K562 (cell line): ENCODE results near the gene TMOD2. TPM values are rescaled to one million over a fixed set of nuclear protein-coding genes. Genes with fewer than 3 reads are reported as not detected.

Experiments
- DPF2 ChIP-seq: fragments of 450-650 bp; IDR thresholded peaks from 2 replicates; pipeline ENCODE4 v1.6.1; 2016
- ETV5 ChIP-seq: sonication (generic); formaldehyde crosslinking; IDR thresholded peaks from 2 replicates; pipeline ENCODE4 v1.4.0; 2020; ENCODE audit warnings: low read depth, mild to moderate bottlenecking, missing genetic modification reagents
- FOXK2 ChIP-seq, 2 experiments: fragments of 450-650 bp; IDR thresholded peaks in 1 of 2; conservative IDR thresholded peaks in 1 of 2; 2 replicates each; pipeline ENCODE4 v1.6.1; 2016; ENCODE audit warnings: low read depth in 2 of 2, mild to moderate bottlenecking in 1 of 2
- HDAC8 ChIP-seq: fragments of 450-650 bp; IDR thresholded peaks from 2 replicates; pipeline ENCODE4 v1.6.1; 2016; ENCODE audit warnings: mild to moderate bottlenecking, missing genetic modification characterization, moderate library complexity, missing compliant biosample characterization
- LEF1 ChIP-seq: fragments of 450-650 bp; IDR thresholded peaks from 2 replicates; pipeline ENCODE4 v1.6.1; 2016; ENCODE audit warnings: mild to moderate bottlenecking
- NCOA1 ChIP-seq: fragments of 450-650 bp; IDR thresholded peaks from 2 replicates; pipeline ENCODE4 v1.6.1; 2016; ENCODE audit warnings: low read depth
- NFE2L1 ChIP-seq: fragments of 450-650 bp; IDR thresholded peaks from 2 replicates; pipeline ENCODE4 v1.6.1; 2016; ENCODE audit warnings: missing genetic modification characterization, low read depth, mild to moderate bottlenecking, missing compliant biosample characterization, moderate library complexity, borderline replicate concordance
- PRPF4 ChIP-seq: fragments of 200-400 bp; formaldehyde crosslinking; IDR thresholded peaks from one replicate; pipeline ENCODE4 v1.6.1; 2017; ENCODE audit warnings: low read length, low read depth, mild to moderate bottlenecking; ENCODE audit not compliant: insufficient read depth, poor library complexity, severe bottlenecking
- SNIP1 ChIP-seq: fragments of 450-650 bp; IDR thresholded peaks from 2 replicates; pipeline ENCODE4 v1.7.1; 2017; ENCODE audit warnings: low read depth, mild to moderate bottlenecking
- TAF9B ChIP-seq: fragments of 450-650 bp; IDR thresholded peaks from 2 replicates; pipeline ENCODE4 v1.6.1; 2018; ENCODE audit warnings: mild to moderate bottlenecking; ENCODE audit not compliant: partially characterized antibody
- TEAD2 ChIP-seq: fragments of 450-650 bp; IDR thresholded peaks from 2 replicates; pipeline ENCODE4 v1.6.1; 2016; ENCODE audit warnings: missing genetic modification characterization, control low read depth, missing compliant biosample characterization
- ZNF174 ChIP-seq: fragments of 250-450 bp; sonication (Bioruptor Pico); IDR thresholded peaks from 2 replicates; pipeline ENCODE4 v1.4.0; 2020; ENCODE audit warnings: mild to moderate bottlenecking
- ZNF551 ChIP-seq: fragments of 250-450 bp; sonication (Bioruptor Pico); IDR thresholded peaks from 2 replicates; pipeline ENCODE4 v1.5.0; 2021; ENCODE audit warnings: mild to moderate bottlenecking, moderate library complexity
- polyA plus RNA-seq, 8 experiments: library from polyadenylated mRNA; depleted of rRNA in 4 of 8; stranded (reverse) in 5 of 8; unstranded in 3 of 8; fragments of >200 nt; fragmentation: Nextera tagmentation in 2 of 8; fragmentation: Illumina TruSeq in 1 of 8; extraction: Ambion mirVana in 2 of 8; extraction: Trizol in 1 of 8; gene quantifications; 2 replicates each; pipeline versions ENCODE4 v1.2.1 to v1.2.3, GENCODE V29; 2011 to 2014; ENCODE audit warnings: inconsistent platforms in 1 of 8, missing spikeins in 1 of 8
- total RNA-seq, 7 experiments: library from RNA; depleted of rRNA in 6 of 7; stranded (reverse); fragments of >200 nt in 6 of 7; fragmentation: Illumina TruSeq in 2 of 7; extraction: Trizol in 2 of 7; gene quantifications; 2 replicates each; pipeline versions ENCODE4 v1.2.1 to v1.2.3, GENCODE V29; 2011 to 2021; ENCODE audit warnings: low replicate concordance in 1 of 7
- TF ChIP-seq, protein P1 (sequence below), 2 experiments: IDR thresholded peaks; 2 replicates each; pipeline ENCODE4 v1.6.1; 2012; ENCODE audit warnings: improper control_type of control experiment in 2 of 2, low read depth in 2 of 2, low read length in 2 of 2, borderline replicate concordance in 1 of 2
- TF ChIP-seq, protein P2 (sequence below): fragments of 250-450 bp; sonication (Bioruptor Pico); IDR thresholded peaks from 2 replicates; pipeline ENCODE4 v1.5.0; 2021
- TF ChIP-seq, protein P3 (sequence below): fragments of 450-650 bp; IDR thresholded peaks from 2 replicates; pipeline ENCODE4 v1.6.1; 2016; ENCODE audit warnings: missing biosample characterization, missing genetic modification characterization
- TF ChIP-seq, protein P4 (sequence below): sonication (generic); formaldehyde crosslinking; IDR thresholded peaks from 2 replicates; pipeline ENCODE4 v1.8.0; 2023; ENCODE audit warnings: mild to moderate bottlenecking, missing genetic modification reagents

TMOD2 gene
- total and polyA plus RNA-seq, 9 of the 15 experiments (the other 6 are each of a cell fraction or from before 2014, with no cell fraction given), result 0.49 to 3.8 (median 3.0) TPM

DNA sequence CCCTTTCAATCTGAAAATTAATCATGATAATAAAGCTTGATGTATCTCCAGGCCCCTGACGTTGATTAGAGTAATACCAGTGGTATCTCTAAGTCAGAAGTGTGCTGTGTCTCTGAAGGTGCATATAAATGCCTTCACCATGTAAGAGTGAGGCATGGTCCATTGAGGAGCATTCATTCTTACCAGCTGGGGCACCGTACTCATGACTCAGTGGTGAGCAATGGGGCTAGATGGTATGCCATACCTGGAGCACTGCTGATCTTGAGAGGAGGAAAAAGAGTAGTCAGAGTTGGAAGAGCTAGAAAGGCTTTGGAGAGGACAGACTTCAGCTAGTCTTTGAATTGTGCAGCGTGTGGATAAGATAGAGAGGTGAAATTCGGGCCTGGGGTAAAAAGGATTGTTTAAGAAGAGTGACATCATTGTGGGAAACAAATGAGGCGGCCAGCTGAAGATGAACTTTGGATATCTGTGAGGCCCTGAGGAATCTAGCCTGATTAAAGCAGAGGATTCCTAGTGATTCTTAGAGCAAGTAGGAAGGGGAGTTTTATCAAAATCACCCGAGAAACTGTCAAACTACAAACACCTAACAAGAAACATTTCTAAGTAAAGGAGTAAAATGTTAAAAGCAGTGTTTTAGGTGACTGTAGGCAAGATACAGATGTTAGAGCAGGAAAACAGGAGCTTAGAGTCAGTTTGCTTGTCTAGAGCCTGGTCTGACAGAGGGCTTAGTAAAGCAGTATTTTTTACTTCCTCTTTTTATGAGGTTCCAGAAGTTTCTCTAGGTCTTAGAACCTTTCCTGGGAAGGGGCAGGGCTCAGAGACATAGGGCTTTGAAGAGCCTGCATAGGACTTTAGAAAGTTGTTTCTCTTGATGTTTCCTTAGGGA is 91.7 kb downstream of the TMOD2 start (continued):
- TF ChIP-seq, protein P1, sequence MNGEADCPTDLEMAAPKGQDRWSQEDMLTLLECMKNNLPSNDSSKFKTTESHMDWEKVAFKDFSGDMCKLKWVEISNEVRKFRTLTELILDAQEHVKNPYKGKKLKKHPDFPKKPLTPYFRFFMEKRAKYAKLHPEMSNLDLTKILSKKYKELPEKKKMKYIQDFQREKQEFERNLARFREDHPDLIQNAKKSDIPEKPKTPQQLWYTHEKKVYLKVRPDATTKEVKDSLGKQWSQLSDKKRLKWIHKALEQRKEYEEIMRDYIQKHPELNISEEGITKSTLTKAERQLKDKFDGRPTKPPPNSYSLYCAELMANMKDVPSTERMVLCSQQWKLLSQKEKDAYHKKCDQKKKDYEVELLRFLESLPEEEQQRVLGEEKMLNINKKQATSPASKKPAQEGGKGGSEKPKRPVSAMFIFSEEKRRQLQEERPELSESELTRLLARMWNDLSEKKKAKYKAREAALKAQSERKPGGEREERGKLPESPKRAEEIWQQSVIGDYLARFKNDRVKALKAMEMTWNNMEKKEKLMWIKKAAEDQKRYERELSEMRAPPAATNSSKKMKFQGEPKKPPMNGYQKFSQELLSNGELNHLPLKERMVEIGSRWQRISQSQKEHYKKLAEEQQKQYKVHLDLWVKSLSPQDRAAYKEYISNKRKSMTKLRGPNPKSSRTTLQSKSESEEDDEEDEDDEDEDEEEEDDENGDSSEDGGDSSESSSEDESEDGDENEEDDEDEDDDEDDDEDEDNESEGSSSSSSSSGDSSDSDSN (IDR thresholded peaks at IDR 0.05; ENCODE audit: borderline replicate concordance in 1 of 2, low read depth in 2 of 2, low read length in 2 of 2), result no peak
- TF ChIP-seq TEAD2 (no peak), NFE2L1 (tag) (no peak), PRPF4 (no peak), NCOA1 (no peak), ZNF551 (CRISPR knock-in tag) (no peak), ETV5 (CRISPR knock-in tag) (no peak), TAF9B (no peak), SNIP1 (no peak), DPF2 (peak; percentile 31; the same call in 1 of the 2 replicates), FOXK2 (conservative IDR thresholded peaks at IDR 0.05 in 1 of 2, IDR thresholded peaks at IDR 0.05 in 1 of 2; ENCODE audit: low read depth in 2 of 2) (no peak), LEF1 (no peak), ZNF174 (CRISPR knock-in tag) (no peak), HDAC8 (tag) (no peak)
- TF ChIP-seq, protein P2, sequence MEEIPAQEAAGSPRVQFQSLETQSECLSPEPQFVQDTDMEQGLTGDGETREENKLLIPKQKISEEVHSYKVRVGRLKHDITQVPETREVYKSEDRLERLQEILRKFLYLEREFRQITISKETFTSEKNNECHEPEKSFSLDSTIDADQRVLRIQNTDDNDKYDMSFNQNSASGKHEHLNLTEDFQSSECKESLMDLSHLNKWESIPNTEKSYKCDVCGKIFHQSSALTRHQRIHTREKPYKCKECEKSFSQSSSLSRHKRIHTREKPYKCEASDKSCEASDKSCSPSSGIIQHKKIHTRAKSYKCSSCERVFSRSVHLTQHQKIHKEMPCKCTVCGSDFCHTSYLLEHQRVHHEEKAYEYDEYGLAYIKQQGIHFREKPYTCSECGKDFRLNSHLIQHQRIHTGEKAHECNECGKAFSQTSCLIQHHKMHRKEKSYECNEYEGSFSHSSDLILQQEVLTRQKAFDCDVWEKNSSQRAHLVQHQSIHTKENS (CRISPR knock-in tag), result no peak
- TF ChIP-seq, protein P3, sequence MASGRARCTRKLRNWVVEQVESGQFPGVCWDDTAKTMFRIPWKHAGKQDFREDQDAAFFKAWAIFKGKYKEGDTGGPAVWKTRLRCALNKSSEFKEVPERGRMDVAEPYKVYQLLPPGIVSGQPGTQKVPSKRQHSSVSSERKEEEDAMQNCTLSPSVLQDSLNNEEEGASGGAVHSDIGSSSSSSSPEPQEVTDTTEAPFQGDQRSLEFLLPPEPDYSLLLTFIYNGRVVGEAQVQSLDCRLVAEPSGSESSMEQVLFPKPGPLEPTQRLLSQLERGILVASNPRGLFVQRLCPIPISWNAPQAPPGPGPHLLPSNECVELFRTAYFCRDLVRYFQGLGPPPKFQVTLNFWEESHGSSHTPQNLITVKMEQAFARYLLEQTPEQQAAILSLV (tag), result no peak
- TF ChIP-seq, protein P4, sequence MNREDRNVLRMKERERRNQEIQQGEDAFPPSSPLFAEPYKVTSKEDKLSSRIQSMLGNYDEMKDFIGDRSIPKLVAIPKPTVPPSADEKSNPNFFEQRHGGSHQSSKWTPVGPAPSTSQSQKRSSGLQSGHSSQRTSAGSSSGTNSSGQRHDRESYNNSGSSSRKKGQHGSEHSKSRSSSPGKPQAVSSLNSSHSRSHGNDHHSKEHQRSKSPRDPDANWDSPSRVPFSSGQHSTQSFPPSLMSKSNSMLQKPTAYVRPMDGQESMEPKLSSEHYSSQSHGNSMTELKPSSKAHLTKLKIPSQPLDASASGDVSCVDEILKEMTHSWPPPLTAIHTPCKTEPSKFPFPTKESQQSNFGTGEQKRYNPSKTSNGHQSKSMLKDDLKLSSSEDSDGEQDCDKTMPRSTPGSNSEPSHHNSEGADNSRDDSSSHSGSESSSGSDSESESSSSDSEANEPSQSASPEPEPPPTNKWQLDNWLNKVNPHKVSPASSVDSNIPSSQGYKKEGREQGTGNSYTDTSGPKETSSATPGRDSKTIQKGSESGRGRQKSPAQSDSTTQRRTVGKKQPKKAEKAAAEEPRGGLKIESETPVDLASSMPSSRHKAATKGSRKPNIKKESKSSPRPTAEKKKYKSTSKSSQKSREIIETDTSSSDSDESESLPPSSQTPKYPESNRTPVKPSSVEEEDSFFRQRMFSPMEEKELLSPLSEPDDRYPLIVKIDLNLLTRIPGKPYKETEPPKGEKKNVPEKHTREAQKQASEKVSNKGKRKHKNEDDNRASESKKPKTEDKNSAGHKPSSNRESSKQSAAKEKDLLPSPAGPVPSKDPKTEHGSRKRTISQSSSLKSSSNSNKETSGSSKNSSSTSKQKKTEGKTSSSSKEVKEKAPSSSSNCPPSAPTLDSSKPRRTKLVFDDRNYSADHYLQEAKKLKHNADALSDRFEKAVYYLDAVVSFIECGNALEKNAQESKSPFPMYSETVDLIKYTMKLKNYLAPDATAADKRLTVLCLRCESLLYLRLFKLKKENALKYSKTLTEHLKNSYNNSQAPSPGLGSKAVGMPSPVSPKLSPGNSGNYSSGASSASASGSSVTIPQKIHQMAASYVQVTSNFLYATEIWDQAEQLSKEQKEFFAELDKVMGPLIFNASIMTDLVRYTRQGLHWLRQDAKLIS (CRISPR knock-in tag), result no peak
